ENCODE data around the gene CSNK1D.

DNA sequence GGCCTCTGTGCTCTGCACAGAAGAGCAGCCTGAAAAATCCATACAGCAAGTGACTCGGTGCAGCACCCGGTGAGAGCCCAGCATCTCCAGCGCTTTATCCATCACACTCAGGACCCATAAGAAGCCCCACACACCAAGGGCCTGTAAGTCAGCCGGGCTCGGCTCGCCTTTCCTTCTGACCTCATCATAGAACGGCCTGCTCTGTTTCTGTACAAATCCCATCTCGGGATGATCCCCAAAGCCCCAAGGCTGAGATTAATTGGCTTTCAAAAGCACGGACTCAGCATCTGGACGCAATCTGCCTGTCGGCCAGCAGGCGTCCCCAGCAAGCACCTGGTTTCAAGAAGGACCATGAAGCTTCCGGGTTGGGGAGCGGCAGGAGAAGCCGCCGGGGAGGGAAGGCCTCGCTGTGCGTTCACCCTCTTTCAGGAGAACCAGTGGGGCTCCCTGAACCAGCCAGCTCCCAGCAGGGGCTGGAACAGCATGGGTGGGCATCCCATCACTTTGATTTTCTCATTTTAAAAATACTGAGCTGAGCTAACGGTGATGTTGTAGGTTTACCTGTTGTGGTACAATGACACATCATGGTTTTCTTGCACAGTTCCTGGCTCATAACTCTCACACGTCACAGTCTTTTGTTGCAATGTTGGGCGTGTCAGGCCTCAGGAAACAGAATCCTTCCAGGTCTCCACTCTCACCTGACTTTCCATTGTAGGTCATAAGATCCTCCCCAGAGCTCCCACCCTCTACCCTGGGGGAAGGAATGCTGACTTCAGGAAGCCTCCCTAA, 67.6 kb downstream of the CSNK1D start:
- TF ChIP-seq, protein P1, sequence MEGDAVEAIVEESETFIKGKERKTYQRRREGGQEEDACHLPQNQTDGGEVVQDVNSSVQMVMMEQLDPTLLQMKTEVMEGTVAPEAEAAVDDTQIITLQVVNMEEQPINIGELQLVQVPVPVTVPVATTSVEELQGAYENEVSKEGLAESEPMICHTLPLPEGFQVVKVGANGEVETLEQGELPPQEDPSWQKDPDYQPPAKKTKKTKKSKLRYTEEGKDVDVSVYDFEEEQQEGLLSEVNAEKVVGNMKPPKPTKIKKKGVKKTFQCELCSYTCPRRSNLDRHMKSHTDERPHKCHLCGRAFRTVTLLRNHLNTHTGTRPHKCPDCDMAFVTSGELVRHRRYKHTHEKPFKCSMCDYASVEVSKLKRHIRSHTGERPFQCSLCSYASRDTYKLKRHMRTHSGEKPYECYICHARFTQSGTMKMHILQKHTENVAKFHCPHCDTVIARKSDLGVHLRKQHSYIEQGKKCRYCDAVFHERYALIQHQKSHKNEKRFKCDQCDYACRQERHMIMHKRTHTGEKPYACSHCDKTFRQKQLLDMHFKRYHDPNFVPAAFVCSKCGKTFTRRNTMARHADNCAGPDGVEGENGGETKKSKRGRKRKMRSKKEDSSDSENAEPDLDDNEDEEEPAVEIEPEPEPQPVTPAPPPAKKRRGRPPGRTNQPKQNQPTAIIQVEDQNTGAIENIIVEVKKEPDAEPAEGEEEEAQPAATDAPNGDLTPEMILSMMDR (IDR thresholded peaks at IDR 0.05; ENCODE audit: low read depth, low read length): peak; percentile 76
- TF ChIP-seq EZH2phosphoT487 (IDR thresholded peaks at IDR 0.05; ENCODE audit: low read depth): no peak
